Vagina (tissue), 2 donors: ENCODE data around the gene NRG2.

Experiments
- CTCF ChIP-seq, 3 experiments: fragments of 450-650 bp in 2 of 3; fragments of 200-600 bp in 1 of 3; sonication (generic) in 1 of 3; IDR thresholded peaks; one replicate each; pipeline ENCODE4 v1.5.1; 2017 to 2019; ENCODE audit warnings: antibody characterized with exemption in 3 of 3, mild to moderate bottlenecking in 2 of 3, moderate library complexity in 2 of 3
- POLR2AphosphoS5 ChIP-seq, 2 donors: sonication (generic); formaldehyde crosslinking; IDR thresholded peaks; one replicate each; pipeline ENCODE4 v1.9.0; 2017; ENCODE audit warnings: antibody characterized with exemption in 2 of 2, mild to moderate bottlenecking in 2 of 2, low read depth in 1 of 2; ENCODE audit not compliant: insufficient read depth in 1 of 2

GRCh38 chr5:139976703-139977102, 66.4 kb downstream of the NRG2 start:
- TF ChIP-seq POLR2AphosphoS5 (IDR thresholded peaks at IDR 0.05; ENCODE audit: insufficient read depth in 1 of 2, low read depth in 1 of 2) = no peak
- no peak for TF ChIP-seq CTCF (IDR thresholded peaks at IDR 0.05)
